Suprapubic skin (tissue), 3 donors: ENCODE measurements around the gene TK2.

Source experiments
- CTCF ChIP-seq, 2 donors: fragments of 200-600 bp in 1 of 2; fragments of 450-650 bp in 1 of 2; sonication (generic) in 1 of 2; IDR thresholded peaks; one replicate each; pipeline ENCODE4 v1.5.1; 2016 to 2019; ENCODE audit warnings: antibody characterized with exemption in 2 of 2, mild to moderate bottlenecking in 1 of 2, moderate library complexity in 1 of 2
- POLR2A ChIP-seq, 2 donors: fragments of 450-650 bp; IDR thresholded peaks; one replicate each; pipeline ENCODE4 v1.6.1; 2017; ENCODE audit warnings: antibody characterized with exemption in 2 of 2, mild to moderate bottlenecking in 2 of 2, moderate library complexity in 2 of 2

GRCh38 chr16:66503612-66504011, 46.3 kb downstream of the TK2 start:
- TF ChIP-seq POLR2A (IDR thresholded peaks at IDR 0.05), result no peak
- TF ChIP-seq CTCF (IDR thresholded peaks at IDR 0.05), result no peak
